Chondrocyte (in vitro differentiated cells): ENCODE measurements around the gene SOHLH2. TPM values are rescaled to one million over a fixed set of nuclear protein-coding genes. Genes with fewer than 3 reads are reported as not detected.

ENCODE experiments used
- DNase-seq: peaks from one replicate; pipeline ENCODE4 v3.0.0; 2021; ENCODE audit warnings: mixed read lengths, low spot score
- H3K27ac Mint-ChIP-seq: one replicate; pipeline ENCODE4 v1.8.0; 2021; ENCODE audit warnings: mild to moderate bottlenecking, moderate library complexity, mixed read lengths; ENCODE audit not compliant: unreplicated experiment
- H3K27me3 Mint-ChIP-seq: 2 replicates; pipeline ENCODE4 v1.8.0; 2021; ENCODE audit warnings: low read depth, mixed read lengths
- H3K36me3 Mint-ChIP-seq: 2 replicates; pipeline ENCODE4 v1.8.0; 2021; ENCODE audit warnings: low read depth, mixed read lengths
- H3K4me1 Mint-ChIP-seq: 2 replicates; pipeline ENCODE4 v1.8.0; 2021; ENCODE audit warnings: low read depth, mild to moderate bottlenecking, mixed read lengths
- H3K4me3 Mint-ChIP-seq: one replicate; pipeline ENCODE4 v1.8.0; 2021; ENCODE audit warnings: mild to moderate bottlenecking, moderate library complexity, mixed read lengths; ENCODE audit not compliant: unreplicated experiment
- H3K9me3 Mint-ChIP-seq: 2 replicates; pipeline ENCODE4 v1.8.0; 2021; ENCODE audit warnings: low read depth, mixed read lengths
- total RNA-seq: library from RNA; stranded (reverse); gene quantifications from 3 replicates; pipeline ENCODE4 v1.2.1, GENCODE V29; 2021
- TF ChIP-seq, protein P1 (sequence below): fragments of 200-600 bp; sonication (generic); IDR thresholded peaks from 2 replicates; pipeline ENCODE4 v1.5.0; 2021; ENCODE audit warnings: antibody characterized with exemption, mild to moderate bottlenecking, moderate library complexity

SOHLH2 gene
- total RNA-seq, 1 donor from 2014 or later: 0.15 TPM

DNA sequence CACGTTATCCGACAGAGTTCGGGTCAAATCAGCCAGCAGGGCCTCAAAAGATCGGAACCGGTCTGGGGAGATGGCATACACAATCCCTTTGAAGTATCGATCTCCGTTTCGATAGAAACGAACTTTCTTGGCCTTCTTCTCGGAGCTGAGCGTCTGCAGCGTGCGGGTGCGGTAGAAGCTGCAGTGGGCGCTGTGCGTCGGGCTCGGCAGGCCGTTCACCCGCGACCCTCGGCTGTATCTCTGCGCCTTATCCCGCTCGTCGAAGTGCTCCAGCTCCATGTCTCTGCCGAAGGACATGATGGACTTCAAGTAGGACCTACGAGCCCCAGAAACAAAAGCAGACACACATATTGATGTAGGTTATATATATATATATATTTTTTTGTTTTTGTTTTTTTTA lies 88.5 kb downstream of the SOHLH2 start:
- H3K27ac Mint-ChIP-seq: no peak overlapping the region
- peaks cover 35% of the 10 kb centered on the region for H3K27me3 Mint-ChIP-seq
- TF ChIP-seq, protein P1, sequence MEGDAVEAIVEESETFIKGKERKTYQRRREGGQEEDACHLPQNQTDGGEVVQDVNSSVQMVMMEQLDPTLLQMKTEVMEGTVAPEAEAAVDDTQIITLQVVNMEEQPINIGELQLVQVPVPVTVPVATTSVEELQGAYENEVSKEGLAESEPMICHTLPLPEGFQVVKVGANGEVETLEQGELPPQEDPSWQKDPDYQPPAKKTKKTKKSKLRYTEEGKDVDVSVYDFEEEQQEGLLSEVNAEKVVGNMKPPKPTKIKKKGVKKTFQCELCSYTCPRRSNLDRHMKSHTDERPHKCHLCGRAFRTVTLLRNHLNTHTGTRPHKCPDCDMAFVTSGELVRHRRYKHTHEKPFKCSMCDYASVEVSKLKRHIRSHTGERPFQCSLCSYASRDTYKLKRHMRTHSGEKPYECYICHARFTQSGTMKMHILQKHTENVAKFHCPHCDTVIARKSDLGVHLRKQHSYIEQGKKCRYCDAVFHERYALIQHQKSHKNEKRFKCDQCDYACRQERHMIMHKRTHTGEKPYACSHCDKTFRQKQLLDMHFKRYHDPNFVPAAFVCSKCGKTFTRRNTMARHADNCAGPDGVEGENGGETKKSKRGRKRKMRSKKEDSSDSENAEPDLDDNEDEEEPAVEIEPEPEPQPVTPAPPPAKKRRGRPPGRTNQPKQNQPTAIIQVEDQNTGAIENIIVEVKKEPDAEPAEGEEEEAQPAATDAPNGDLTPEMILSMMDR: no peak
- H3K4me1 Mint-ChIP-seq: peaks cover 19% of the 10 kb centered on the region
- H3K36me3 Mint-ChIP-seq: no peaks in the 10 kb centered on the region
- no peak overlapping the region for H3K4me3 Mint-ChIP-seq
- DNase-seq: no peak
- H3K9me3 Mint-ChIP-seq: no peaks in the 10 kb centered on the region

DNA sequence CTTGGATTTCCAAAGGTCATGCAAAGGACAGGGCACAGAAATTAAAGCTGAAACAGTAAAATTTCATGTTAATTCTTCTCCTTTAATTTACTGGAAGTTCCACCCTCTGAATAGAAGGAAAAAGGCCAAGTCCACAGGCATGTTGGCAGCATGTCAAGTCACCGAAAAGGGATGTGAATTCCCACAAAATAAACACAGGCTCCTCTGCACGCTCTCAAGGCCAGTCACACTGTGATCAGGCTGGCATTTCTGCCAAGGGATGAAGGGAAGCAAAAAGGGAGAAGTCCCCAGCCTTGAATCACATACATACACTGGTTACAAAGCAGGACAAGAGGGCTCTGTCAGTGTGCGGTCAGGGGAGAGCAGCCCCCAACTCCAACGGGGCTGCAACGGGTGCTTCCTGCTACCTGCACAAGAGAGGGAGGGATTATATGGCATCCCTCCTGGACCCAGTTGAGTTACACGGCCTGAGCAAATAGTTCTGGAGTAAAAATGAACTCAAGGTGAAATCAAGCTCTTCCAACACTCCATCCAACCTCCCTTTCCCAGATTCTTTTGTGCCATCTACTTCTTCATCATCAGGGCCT lies 90.0 kb downstream of the SOHLH2 start:
- H3K4me3 Mint-ChIP-seq: no peak overlapping the region
- H3K27ac Mint-ChIP-seq: no peak overlapping the region
- no peaks in the 10 kb centered on the region for H3K9me3 Mint-ChIP-seq
- H3K36me3 Mint-ChIP-seq: no peaks in the 10 kb centered on the region
- H3K27me3 Mint-ChIP-seq: peaks cover 31% of the 10 kb centered on the region
- no peak for DNase-seq
- peaks cover 13% of the 10 kb centered on the region for H3K4me1 Mint-ChIP-seq
- TF ChIP-seq, protein P1: no peak

Other genes with a start within 250 kb of the SOHLH2 start
- gene DCLK1, start 83.2 kb downstream of the SOHLH2 start, total RNA-seq: 7.3 to 25.8 TPM (median 7.9 TPM) in 3 replicates
- gene CCDC169, start 83.3 kb upstream of the SOHLH2 start, total RNA-seq: 1.8 to 2.3 TPM (median 2.2 TPM) in 3 replicates
- 93.6 to 97.1 TPM (median 95.6 TPM) in 3 replicates for gene SPART, start 131.8 kb upstream of the SOHLH2 start, total RNA-seq
- gene CCNA1, start 217.9 kb upstream of the SOHLH2 start, total RNA-seq: 0.27 to 0.38 TPM in 2 of 3 replicates, not detected in the other